Neutrophil (primary cell): ENCODE measurements around the gene MORN5.

Source experiments
- H3K27ac ChIP-seq: fragments of 200-600 bp; sonication (generic); 2 replicates; pipeline ENCODE4 v1.5.1; 2016; ENCODE audit warnings: mild to moderate bottlenecking, moderate library complexity
- H3K27me3 ChIP-seq: fragments of 200-600 bp; sonication (generic); 2 replicates; pipeline ENCODE4 v1.6.0; 2016; ENCODE audit warnings: mild to moderate bottlenecking
- H3K36me3 ChIP-seq: fragments of 200-600 bp; sonication (generic); 2 replicates; pipeline ENCODE4 v1.5.1; 2017
- H3K4me1 ChIP-seq, 2 experiments: fragments of 200-600 bp in 1 of 2; sonication (generic) in 1 of 2; 1 replicate in 1 of 2; 2 replicates in 1 of 2; pipeline versions ENCODE4 v1.5.1 to v1.6.1; 2013 to 2016; ENCODE audit warnings: low read depth in 1 of 2, low read length in 1 of 2, mild to moderate bottlenecking in 1 of 2, moderate library complexity in 1 of 2; ENCODE audit not compliant: control insufficient read depth in 1 of 2, insufficient read depth in 1 of 2
- H3K4me3 ChIP-seq, 2 experiments: fragments of 200-600 bp in 1 of 2; sonication (generic) in 1 of 2; 1 replicate in 1 of 2; 2 replicates in 1 of 2; pipeline ENCODE4 v1.5.1; 2013 to 2016; ENCODE audit warnings: low read depth in 1 of 2, low read length in 1 of 2, mild to moderate bottlenecking in 1 of 2, moderate library complexity in 1 of 2
- H3K9me3 ChIP-seq: fragments of 200-600 bp; sonication (generic); 2 replicates; pipeline ENCODE4 v1.5.1; 2016
- CTCF ChIP-seq: fragments of 200-600 bp; sonication (generic); IDR thresholded peaks from 2 replicates; pipeline ENCODE4 v1.5.1; 2016; ENCODE audit warnings: antibody characterized with exemption

The MORN5 gene

GRCh38 chr9:122141671-122142070, 18.0 kb upstream of the MORN5 start:
- H3K4me1 ChIP-seq: no peaks in the 10 kb centered on the region
- no peaks in the 10 kb centered on the region for H3K9me3 ChIP-seq
- peaks cover 41% of the 10 kb centered on the region for H3K36me3 ChIP-seq
- TF ChIP-seq CTCF: no peak
- H3K4me3 ChIP-seq: no peak overlapping the region
- H3K27ac ChIP-seq: no peak overlapping the region
- H3K27me3 ChIP-seq: no peaks in the 10 kb centered on the region

GRCh38 chr9:122143296-122143695, 16.4 kb upstream of the MORN5 start:
- no peak for TF ChIP-seq CTCF
- Histone ChIP-seq H3K9me3 (no peaks in the 10 kb centered on the region), H3K36me3 (peaks cover 50% of the 10 kb centered on the region), H3K4me3 (no peak overlapping the region), H3K4me1 (no peaks in the 10 kb centered on the region), H3K27me3 (no peaks in the 10 kb centered on the region), H3K27ac (no peak overlapping the region)

- Histone ChIP-seq H3K36me3 (peaks cover 50% of the 10 kb centered on the region), H3K9me3 (no peaks in the 10 kb centered on the region), H3K4me1 (no peaks in the 10 kb centered on the region), H3K27me3 (no peaks in the 10 kb centered on the region), H3K27ac (no peak overlapping the region), H3K4me3 (no peak overlapping the region)
- no peak for TF ChIP-seq CTCF
Observed at GRCh38 chr9:122143876-122144405, 15.8 kb upstream of the MORN5 start.

- H3K27me3 ChIP-seq: no peaks in the 10 kb centered on the region
- no peaks in the 10 kb centered on the region for H3K9me3 ChIP-seq
- H3K27ac ChIP-seq: no peak overlapping the region
- no peak overlapping the region for H3K4me3 ChIP-seq
- TF ChIP-seq CTCF: no peak
- H3K36me3 ChIP-seq: peaks cover 56% of the 10 kb centered on the region
- H3K4me1 ChIP-seq: no peaks in the 10 kb centered on the region
Observed at GRCh38 chr9:122144836-122145591, 14.7 kb upstream of the MORN5 start.

- Histone ChIP-seq H3K36me3 (peaks cover 56% of the 10 kb centered on the region), H3K4me1 (no peaks in the 10 kb centered on the region), H3K9me3 (no peaks in the 10 kb centered on the region), H3K27me3 (no peaks in the 10 kb centered on the region), H3K27ac (no peak overlapping the region), H3K4me3 (no peak overlapping the region)
- TF ChIP-seq CTCF: no peak
Observed at GRCh38 chr9:122145592-122145863, 14.2 kb upstream of the MORN5 start.
